GM21423 (cell line): ENCODE data around the gene N4BP3.

Source experiments
- ATAC-seq: cut with Tn5 transposase; IDR thresholded peaks from one replicate; pipeline ENCODE4 v1.9.1; 2021; ENCODE audit warnings: mild to moderate bottlenecking, moderate library complexity; ENCODE audit not compliant: unreplicated experiment

N4BP3 gene

DNA sequence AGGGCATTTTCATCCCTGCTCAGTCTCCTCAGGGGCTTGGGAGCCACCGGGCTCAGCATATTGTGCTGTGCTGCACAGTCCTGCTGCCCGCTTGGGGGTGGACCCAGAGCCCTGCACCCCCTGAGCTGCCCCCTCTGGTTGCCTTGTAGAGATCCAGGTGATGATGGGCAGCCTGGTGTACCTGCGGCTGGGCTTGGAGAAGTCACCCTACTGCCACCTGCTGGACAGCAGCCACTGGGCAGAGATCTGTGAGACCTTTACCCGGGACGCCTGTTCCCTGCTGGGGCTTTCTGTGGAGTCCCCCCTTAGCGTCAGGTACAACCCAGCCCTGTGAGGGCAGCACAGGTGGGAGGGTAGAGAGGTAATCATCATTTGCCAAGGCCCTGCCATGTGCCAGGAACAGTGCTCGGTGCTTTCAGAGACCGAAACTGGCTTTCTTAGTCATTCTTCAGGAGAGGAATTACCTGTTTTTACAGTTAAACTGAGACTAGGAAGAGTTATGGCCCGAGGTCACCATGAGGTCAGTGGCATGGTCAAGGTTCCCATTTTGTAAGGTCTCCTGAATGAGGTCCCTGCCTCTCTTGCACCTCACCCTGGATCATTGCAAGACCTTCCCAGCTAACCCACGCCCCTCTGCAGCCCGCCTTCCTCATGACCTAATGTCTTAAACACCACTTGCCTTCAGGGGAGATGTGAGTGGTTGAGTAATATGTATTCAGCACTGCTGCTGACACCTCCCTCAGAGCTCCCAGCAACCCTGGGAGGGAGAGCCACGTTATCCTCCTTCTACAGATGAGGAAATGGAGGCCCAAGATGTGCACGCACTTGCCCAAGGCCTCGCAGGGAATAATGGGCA is 32.9 kb downstream of the N4BP3 start:
- peak; percentile 72 for ATAC-seq

DNA sequence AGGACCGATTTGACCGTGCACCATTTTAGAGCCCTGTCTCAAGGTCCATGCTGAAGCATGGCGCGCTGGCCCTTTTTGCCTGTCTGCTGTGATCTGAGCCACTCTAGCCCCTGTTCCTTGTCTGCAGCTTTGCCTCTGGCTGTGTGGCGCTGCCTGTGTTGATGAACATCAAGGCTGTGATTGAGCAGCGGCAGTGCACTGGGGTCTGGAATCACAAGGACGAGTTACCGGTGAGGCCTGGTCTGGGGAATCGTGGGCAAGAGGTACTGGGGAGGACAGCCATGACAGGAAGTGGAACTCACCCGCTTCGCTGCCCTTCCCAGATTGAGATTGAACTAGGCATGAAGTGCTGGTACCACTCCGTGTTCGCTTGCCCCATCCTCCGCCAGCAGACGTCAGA is 34.1 kb downstream of the N4BP3 start:
- ATAC-seq, result no peak

- no peak for ATAC-seq
These were observed 36.0 kb downstream of the N4BP3 start for GRCh38 chr5:178149199-178149932.

- no peak for ATAC-seq
These were observed 37.8 kb downstream of the N4BP3 start for GRCh38 chr5:178150977-178151734.

DNA sequence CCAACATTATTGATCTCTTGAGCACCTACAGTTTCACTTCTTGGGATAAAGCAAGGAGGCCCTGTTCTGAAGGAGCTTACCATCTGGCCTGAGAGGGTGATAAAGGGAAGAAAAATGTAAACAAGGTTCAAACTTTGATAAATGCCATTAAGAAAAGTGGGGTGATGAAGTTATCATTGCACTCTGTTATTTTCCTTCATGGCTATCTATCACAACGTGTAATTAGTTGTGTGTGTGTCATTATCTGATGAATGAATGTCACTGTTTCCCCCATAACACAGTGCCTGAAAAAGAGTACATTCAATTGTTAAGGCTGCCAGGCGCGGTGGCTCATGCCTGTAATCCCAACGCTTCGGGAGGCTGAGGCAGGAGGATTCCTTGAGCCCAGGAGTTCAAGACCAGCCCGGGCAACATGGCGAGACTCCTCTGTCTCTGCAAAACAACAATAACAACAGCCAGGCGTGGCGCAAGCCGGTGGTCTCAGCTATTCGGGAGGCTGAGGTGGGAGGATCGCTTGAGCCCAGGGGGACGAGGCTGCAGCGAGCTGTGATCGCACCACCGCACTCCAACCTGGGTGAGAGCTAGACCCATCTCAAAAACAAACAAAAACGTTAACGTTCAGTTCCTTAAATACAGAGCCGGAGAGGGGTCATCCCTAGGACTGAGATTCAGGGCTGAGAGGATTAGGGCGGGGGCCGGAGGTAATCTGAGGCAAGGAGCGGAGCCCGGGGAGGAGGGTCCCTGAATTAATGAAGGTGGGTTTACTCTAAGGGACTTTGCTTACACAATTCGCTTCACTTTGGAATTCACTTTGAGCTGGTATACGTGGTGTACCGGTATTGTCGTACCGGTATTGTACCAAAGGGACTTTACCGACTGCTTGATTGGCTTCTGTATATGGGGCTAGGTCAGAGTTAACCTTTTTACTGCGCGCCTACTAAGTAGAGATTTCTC is 39.4 kb downstream of the N4BP3 start:
- ATAC-seq, result no peak

DNA sequence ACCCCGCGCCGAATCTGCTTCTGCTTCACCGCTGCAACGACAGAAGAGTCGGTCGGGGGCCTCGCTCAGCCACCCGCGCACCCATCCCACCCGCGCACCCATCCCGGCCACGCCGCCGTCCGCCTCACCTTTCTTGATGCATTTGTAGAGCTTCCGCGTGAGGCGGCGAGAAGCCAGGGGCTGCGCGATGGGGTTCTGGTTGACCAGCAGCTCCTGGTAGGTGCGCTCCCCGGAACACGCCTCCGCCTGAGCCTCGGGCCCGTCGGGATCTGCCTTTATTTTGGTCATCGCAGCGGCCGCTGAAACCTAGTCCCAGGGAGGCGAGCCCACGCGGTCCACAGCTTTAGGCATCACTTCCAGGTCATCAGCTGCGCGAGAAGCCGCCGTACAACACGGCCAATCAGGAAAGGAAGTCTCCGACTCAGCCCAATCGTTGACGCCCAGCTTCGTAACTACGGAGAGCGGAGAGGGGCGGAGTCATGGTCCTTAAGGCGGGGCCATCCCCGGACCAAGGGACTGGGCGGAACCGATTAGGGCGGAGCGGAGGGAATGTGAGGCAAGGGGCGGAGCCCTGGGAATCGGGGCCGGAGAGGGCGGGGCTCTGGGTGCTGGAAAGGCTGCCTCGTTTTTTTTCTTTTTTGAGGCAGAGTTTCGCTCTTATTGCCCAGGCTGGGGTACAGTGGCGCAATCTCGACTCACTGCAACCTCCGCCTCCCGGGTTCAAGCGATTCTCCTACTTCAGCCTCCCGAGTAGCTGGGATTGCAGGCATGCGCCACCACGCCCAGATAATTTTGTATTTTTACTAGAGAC is 40.4 kb downstream of the N4BP3 start, which contains the start of gene NHP2:
Gene NHP2, minus strand, starts transcription at position 356 of the 811 bp plus-strand sequence. Its CDS starts 68 bp downstream, at position 288.
- peak; percentile 99 for ATAC-seq

GRCh38 chr5:178155065-178155464 is 41.7 kb downstream of the N4BP3 start:
- no peak for ATAC-seq

DNA sequence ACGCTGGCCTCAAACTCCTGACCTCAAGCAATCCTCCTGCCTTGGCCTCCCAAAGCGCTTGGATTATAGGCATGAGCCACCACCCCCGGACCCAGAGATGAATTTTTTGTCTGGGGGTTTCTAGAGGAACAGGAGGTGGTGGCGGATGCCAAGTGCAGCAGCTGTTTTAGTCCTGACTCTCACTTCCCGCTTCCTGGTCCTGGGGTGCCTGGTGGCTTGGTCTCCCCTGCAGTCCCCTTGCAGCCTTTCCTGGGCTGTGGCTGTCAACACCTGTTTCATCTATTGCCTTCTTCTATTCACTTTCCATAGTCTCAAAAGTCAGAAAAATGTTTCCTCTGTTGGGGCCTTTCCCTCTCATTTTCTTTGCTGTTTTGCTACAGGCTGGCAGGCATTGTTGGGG is 46.8 kb downstream of the N4BP3 start:
- ATAC-seq, result no peak

GRCh38 chr5:178162481-178162880 is 49.1 kb downstream of the N4BP3 start:
- no peak for ATAC-seq

GRCh38 chr5:178163772-178164735 is 50.7 kb downstream of the N4BP3 start:
- ATAC-seq, result peak; percentile 96

GRCh38 chr5:178165581-178165980 is 52.2 kb downstream of the N4BP3 start:
- no peak for ATAC-seq

DNA sequence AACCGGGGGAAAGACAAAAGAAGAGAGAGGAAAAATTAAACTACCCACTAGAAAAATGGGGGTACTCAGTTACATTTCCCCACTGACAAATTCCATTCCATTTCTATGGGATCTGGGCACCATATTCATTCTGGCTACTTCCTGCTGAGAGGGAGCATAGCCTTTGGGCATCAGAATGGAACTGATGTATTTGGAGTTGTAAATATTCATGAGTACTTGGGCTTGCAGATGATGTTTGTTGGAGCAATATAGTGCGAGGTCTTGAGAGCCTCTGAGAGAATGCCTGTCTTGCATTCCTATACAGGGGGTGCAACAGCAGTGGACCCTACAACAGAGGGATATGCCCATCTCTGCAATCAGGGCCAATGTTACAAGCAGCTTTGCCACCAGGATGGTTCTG is 57.1 kb downstream of the N4BP3 start:
- no peak for ATAC-seq

DNA sequence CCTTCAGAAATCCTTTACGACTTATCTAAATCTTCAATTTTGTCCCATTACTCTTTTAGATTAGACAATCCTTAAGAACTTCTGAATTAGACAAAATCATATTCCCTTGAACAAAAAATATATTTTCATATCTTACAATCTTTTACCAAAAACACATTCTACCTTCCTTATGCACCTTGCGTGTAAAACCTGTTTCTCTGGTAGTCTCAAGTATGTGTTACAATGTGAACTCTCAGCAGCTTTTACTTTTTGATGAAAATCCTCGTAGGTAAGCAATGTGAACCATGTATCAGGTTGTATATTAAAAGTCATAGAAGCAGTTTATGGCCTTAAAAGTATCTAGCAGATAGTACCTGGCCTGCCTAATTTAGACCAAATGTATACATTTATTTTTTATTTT is 61.1 kb downstream of the N4BP3 start:
- ATAC-seq, result no peak
